H1 (cell line): Measurements from ENCODE around the gene MARCKS. TPM values are rescaled to one million over a fixed set of nuclear protein-coding genes. Genes with fewer than 3 reads are reported as not detected.

Source experiments
- CTCF ChIA-PET: fragments of 300-600 bp; sonication (Branson Sonifier 250); formaldehyde crosslinking; loops from one replicate; lab custom pipeline; 2021; ENCODE audit not compliant: partially characterized antibody; lab: Charles Lee
- POLR2A ChIA-PET: fragments of 300-600 bp; sonication (Branson Sonifier 250); formaldehyde crosslinking; loops from one replicate; lab custom pipeline; 2021; ENCODE audit warnings: inconsistent platforms; ENCODE audit not compliant: partially characterized antibody; lab: Charles Lee
- DNase-seq, 2 experiments: peaks; one replicate each; pipeline versions ENCODE4 v3.0.0 to v3.0.0-alpha.2; 2010 to 2022; ENCODE audit warnings: low spot score in 2 of 2, low read depth in 1 of 2, mixed read lengths in 1 of 2
- FAIRE-seq: peaks from 2 replicates; lab custom pipeline; 2011; peaks lifted over from hg19 to GRCh38; lab: Jason Lieb, UNC
- H2AFZ ChIP-seq: 2 replicates; pipeline ENCODE4 v1.8.1; 2012; ENCODE audit warnings: low read length, inconsistent platforms
- H2AK5ac ChIP-seq: 2 replicates; pipeline ENCODE4 v1.6.1; 2013; ENCODE audit warnings: low read depth, low read length
- H2BK120ac ChIP-seq: replicated peaks from 2 replicates; pipeline ENCODE3; 2013; ENCODE audit warnings: low read depth, low read length, inconsistent platforms
- H2BK12ac ChIP-seq: 2 replicates; pipeline ENCODE4 v1.6.1; 2013; ENCODE audit warnings: low read depth, low read length
- H2BK15ac ChIP-seq: 2 replicates; pipeline ENCODE4 v1.6.1; 2013; ENCODE audit warnings: low read length
- H2BK20ac ChIP-seq: 2 replicates; pipeline ENCODE4 v1.6.1; 2013; ENCODE audit warnings: low read length
- H2BK5ac ChIP-seq: 2 replicates; pipeline ENCODE4 v1.6.1; 2013; ENCODE audit warnings: low read depth, low read length
- H3K14ac ChIP-seq: 2 replicates; pipeline ENCODE4 v1.6.1; 2013; ENCODE audit warnings: inconsistent platforms; ENCODE audit not compliant: insufficient read length
- H3K18ac ChIP-seq: 2 replicates; pipeline ENCODE4 v1.6.1; 2013; ENCODE audit warnings: low read length; ENCODE audit errors: extremely low read depth
- H3K23ac ChIP-seq: 2 replicates; pipeline ENCODE4 v1.6.1; 2013; ENCODE audit warnings: inconsistent platforms; ENCODE audit not compliant: insufficient read length
- H3K23me2 ChIP-seq: 2 replicates; pipeline ENCODE4 v1.6.1; 2013; ENCODE audit warnings: low read depth, low read length
- H3K27ac ChIP-seq: 2 replicates; pipeline ENCODE4 v1.6.1; 2011; ENCODE audit warnings: low read depth, low read length, inconsistent platforms
- H3K27me3 ChIP-seq, 4 experiments: replicated peaks in 1 of 4; 1 replicate in 1 of 4; 2 replicates in 3 of 4; pipeline versions ENCODE4 v1.6.1 to v1.8.1; 2011 to 2013; ENCODE audit warnings: low read length in 3 of 4, mild to moderate bottlenecking in 3 of 4, inconsistent platforms in 2 of 4, mixed read lengths in 2 of 4, moderate library complexity in 1 of 4; ENCODE audit not compliant: control insufficient read depth in 3 of 4, insufficient read depth in 3 of 4; ENCODE audit errors: extremely low read depth in 1 of 4
- H3K36me3 ChIP-seq, 4 experiments: 2 replicates each; pipeline versions ENCODE4 v1.6.1 to v1.8.1; 2011 to 2013; ENCODE audit warnings: mild to moderate bottlenecking in 4 of 4, low read length in 3 of 4, moderate library complexity in 2 of 4, control low read depth in 1 of 4, inconsistent platforms in 1 of 4; ENCODE audit not compliant: insufficient read depth in 4 of 4, control insufficient read depth in 2 of 4
- H3K4ac ChIP-seq: replicated peaks from 2 replicates; pipeline ENCODE3; 2013; ENCODE audit warnings: low read length, low read depth, mixed read lengths, inconsistent platforms; ENCODE audit not compliant: insufficient read length
- H3K4me1 ChIP-seq, 4 experiments: replicated peaks in 1 of 4; 1 replicate in 1 of 4; 2 replicates in 3 of 4; pipeline versions ENCODE4 v1.6.1 to v1.8.1; 2011 to 2013; ENCODE audit warnings: low read length in 3 of 4, inconsistent platforms in 2 of 4, mixed read lengths in 1 of 4; ENCODE audit not compliant: insufficient read depth in 4 of 4, control insufficient read depth in 3 of 4
- H3K4me2 ChIP-seq, 2 experiments: 2 replicates each; pipeline versions ENCODE4 v1.6.1 to v1.8.1; 2011 to 2013; ENCODE audit warnings: low read depth in 2 of 2, low read length in 2 of 2, control low read depth in 1 of 2, inconsistent platforms in 1 of 2, mild to moderate bottlenecking in 1 of 2; ENCODE audit not compliant: insufficient read depth in 1 of 2
- H3K4me3 ChIP-seq, 4 experiments: fragments of 200-600, 300-600 bp in 1 of 4; sonication (generic), shearing (Covaris generic), sonication (Bioruptor Twin) in 1 of 4; 2 replicates each; pipeline versions ENCODE4 v1.5.1 to v1.8.1; 2011 to 2016; ENCODE audit warnings: low read length in 4 of 4, low read depth in 3 of 4, control low read depth in 2 of 4, inconsistent platforms in 2 of 4, mild to moderate bottlenecking in 2 of 4, mixed read lengths in 1 of 4, moderate library complexity in 1 of 4; ENCODE audit not compliant: insufficient read depth in 2 of 4; ENCODE audit errors: extremely low read depth in 1 of 4
- H3K56ac ChIP-seq: replicated peaks from 2 replicates; pipeline ENCODE3; 2013; ENCODE audit warnings: low read depth, mild to moderate bottlenecking, mixed read lengths, low read length, inconsistent platforms; ENCODE audit not compliant: insufficient read length
- H3K79me1 ChIP-seq: 2 replicates; pipeline ENCODE4 v1.6.1; 2013; ENCODE audit warnings: low read depth, low read length, control low read depth
- H3K79me2 ChIP-seq, 2 experiments: 2 replicates each; pipeline versions ENCODE4 v1.6.1 to v1.8.1; 2012 to 2013; ENCODE audit warnings: low read length in 2 of 2, mild to moderate bottlenecking in 2 of 2, inconsistent platforms in 1 of 2; ENCODE audit not compliant: insufficient read depth in 2 of 2, control insufficient read depth in 1 of 2
- H3K9ac ChIP-seq, 4 experiments: replicated peaks in 1 of 4; 1 replicate in 1 of 4; 2 replicates in 3 of 4; pipeline versions ENCODE4 v1.6.1 to v1.8.1; 2011 to 2013; ENCODE audit warnings: low read depth in 3 of 4, low read length in 3 of 4, control low read depth in 2 of 4, mild to moderate bottlenecking in 2 of 4, moderate library complexity in 2 of 4, inconsistent platforms in 1 of 4; ENCODE audit errors: extremely low read depth in 1 of 4
- H3K9me3 ChIP-seq, 2 experiments: 2 replicates each; pipeline versions ENCODE4 v1.6.1 to v1.8.1; 2012 to 2013; ENCODE audit warnings: mild to moderate bottlenecking in 2 of 2, moderate library complexity in 2 of 2, control low read depth in 1 of 2, inconsistent platforms in 1 of 2, low read depth in 1 of 2, low read length in 1 of 2, mixed read lengths in 1 of 2; ENCODE audit not compliant: insufficient read depth in 2 of 2
- H4K20me1 ChIP-seq, 2 experiments: replicated peaks in 1 of 2; 2 replicates each; pipeline versions ENCODE3 to v1.8.1; 2011 to 2013; ENCODE audit warnings: inconsistent platforms in 2 of 2, low read length in 2 of 2, mild to moderate bottlenecking in 1 of 2; ENCODE audit not compliant: insufficient read depth in 2 of 2, control insufficient read depth in 1 of 2
- H4K5ac ChIP-seq: 2 replicates; pipeline ENCODE4 v1.6.1; 2013; ENCODE audit warnings: low read length, low read depth, mixed read lengths, inconsistent platforms; ENCODE audit not compliant: insufficient read length
- H4K8ac ChIP-seq: 2 replicates; pipeline ENCODE4 v1.8.0; 2013; ENCODE audit warnings: mild to moderate bottlenecking, moderate library complexity, low read length, inconsistent platforms; ENCODE audit not compliant: insufficient read depth; ENCODE audit errors: extremely low read depth
- H4K91ac ChIP-seq: replicated peaks from 2 replicates; pipeline ENCODE3; 2013; ENCODE audit warnings: low read length, mixed read lengths, inconsistent platforms; ENCODE audit not compliant: insufficient read length
- ASH2L ChIP-seq: fragments of 200-600, 300-600 bp; sonication (generic); IDR thresholded peaks from one replicate; pipeline ENCODE4 v1.7.1; 2017; ENCODE audit warnings: low read length
- SIX5 ChIP-seq: IDR thresholded peaks from 2 replicates; pipeline ENCODE4 v1.6.1; 2011; ENCODE audit warnings: mild to moderate bottlenecking, low read depth, low read length
- polyA plus RNA-seq, 7 experiments: library from polyadenylated mRNA; depleted of rRNA in 3 of 7; stranded (reverse) in 5 of 7; unstranded in 2 of 7; fragments of >200 nt in 5 of 7; fragments of 200-250 nt in 2 of 7; gene quantifications; 1 replicate in 5 of 7; 2 replicates in 1 of 7; 4 replicates in 1 of 7; pipeline versions ENCODE4 v1.2.1 to v1.2.3, GENCODE V29; 2011 to 2013; ENCODE audit warnings: missing spikeins in 2 of 7, mixed read lengths in 2 of 7
- total RNA-seq: library from RNA; stranded (reverse); fragmentation: NEBNext Ultra II Directional; extraction: Animal tissue kit (Norgen Biotek cat#: 25700); gene quantifications from 2 replicates; pipeline ENCODE4 v1.2.1, GENCODE V29; 2021

MARCKS gene
- total and polyA plus RNA-seq, 2 of the 8 experiments (the other 6 are each of a cell fraction or from before 2014, with no cell fraction given), result 26.6 to 111 TPM

GRCh38 chr6:113862112-113862511 is 5.0 kb downstream of the MARCKS start:
- H2BK20ac ChIP-seq, result no peak overlapping the region
- TF ChIP-seq ASH2L, result no peak
- TF ChIP-seq SIX5, result no peak
- no peak overlapping the region for H3K9ac ChIP-seq
- no peaks in the 10 kb centered on the region for H3K79me1 ChIP-seq
- ChIA-PET POLR2A (no interaction called here), CTCF (no interaction called here)
- peaks cover 4% of the 10 kb centered on the region; the same call in 1 of the 2 replicates for H3K23me2 ChIP-seq
- no peaks in the 10 kb centered on the region for H3K9me3 ChIP-seq
- H3K4me1 ChIP-seq, result no peaks in the 10 kb centered on the region
- no peak overlapping the region for H3K27ac ChIP-seq
- H2BK12ac ChIP-seq, result no peak overlapping the region
- H3K18ac ChIP-seq, result no peak overlapping the region
- H4K8ac ChIP-seq, result no peak overlapping the region
- no peak overlapping the region for H4K91ac ChIP-seq
- H4K5ac ChIP-seq, result no peak overlapping the region
- H2BK120ac ChIP-seq, result no peak overlapping the region
- H3K79me2 ChIP-seq, result peaks cover 0 to 47% of the 10 kb centered on the region in 2 experiments; a peak in 2 of 4 replicates
- no peak overlapping the region for H3K23ac ChIP-seq
- H3K36me3 ChIP-seq, result peaks cover 0 to 16% (median 7%) of the 10 kb centered on the region in 4 experiments; a peak in 3 of 8 replicates
- no peak overlapping the region for H2BK5ac ChIP-seq
- no peak overlapping the region for H3K14ac ChIP-seq
- no peak overlapping the region for H3K56ac ChIP-seq
- H3K4ac ChIP-seq, result no peak overlapping the region
- FAIRE-seq (no peak), DNase-seq (no peak)
- no peaks in the 10 kb centered on the region for H3K27me3 ChIP-seq
- no peak overlapping the region for H3K4me3 ChIP-seq
- no peak overlapping the region for H2AK5ac ChIP-seq
- no peak overlapping the region for H2BK15ac ChIP-seq
- no peak overlapping the region for H3K4me2 ChIP-seq
- no peak overlapping the region for H2AFZ ChIP-seq
- peaks cover 3 to 5% of the 10 kb centered on the region in 2 experiments for H4K20me1 ChIP-seq
